Measurements from ENCODE around the gene DRAM2.
"Not testable (repeated sequence)": the region's sequence is repeated elsewhere in the genome, so short reads cannot be mapped to it uniquely, and the experiment has no call there.

Gene DRAM2

DNA sequence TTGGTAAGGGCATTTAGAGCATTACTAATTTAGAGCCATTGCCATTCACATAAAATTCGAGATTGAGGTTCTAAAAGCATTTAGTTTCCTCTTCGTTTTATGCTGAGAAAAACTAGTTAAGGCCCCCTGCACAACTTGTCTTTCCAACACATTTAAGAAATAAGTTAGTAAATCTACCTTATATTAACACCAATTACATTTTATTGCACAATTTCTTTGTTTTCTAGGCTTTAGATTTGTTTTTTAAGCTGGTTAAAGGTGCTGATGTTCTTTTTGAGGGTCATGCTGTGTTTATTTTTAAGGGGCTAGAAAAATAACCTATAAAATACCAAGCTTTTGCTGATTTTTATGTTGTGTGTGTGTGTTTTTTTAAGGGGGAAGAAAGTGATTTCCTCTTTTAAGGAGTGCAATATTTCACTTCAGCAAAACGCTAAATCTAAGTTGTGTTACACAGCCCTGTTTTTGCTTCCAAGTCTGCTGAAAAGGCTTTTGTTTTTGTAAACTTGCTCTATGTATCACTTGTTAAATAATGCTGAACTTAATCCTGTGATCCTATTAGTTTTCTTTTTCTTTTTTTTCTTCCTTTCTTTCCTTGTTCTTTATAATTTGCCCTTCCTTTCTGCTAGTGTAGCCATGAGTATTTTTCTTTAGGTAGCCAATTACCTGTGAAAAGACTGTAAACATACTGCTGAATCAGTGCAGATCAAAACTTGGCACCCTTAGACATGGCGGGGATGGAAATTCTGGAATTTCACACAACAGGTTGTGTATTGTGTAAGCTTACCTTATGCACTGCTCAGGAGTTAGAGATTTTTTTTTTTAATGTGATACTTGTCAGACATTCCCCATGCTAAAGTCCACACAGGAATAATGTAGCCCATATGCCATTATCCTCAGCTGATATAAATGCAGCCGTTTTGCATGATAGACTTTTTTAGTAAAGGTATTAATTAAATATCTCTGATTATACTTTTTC, 1.6 kb upstream of the DRAM2 start:
- no peak for DNase-seq

DNA sequence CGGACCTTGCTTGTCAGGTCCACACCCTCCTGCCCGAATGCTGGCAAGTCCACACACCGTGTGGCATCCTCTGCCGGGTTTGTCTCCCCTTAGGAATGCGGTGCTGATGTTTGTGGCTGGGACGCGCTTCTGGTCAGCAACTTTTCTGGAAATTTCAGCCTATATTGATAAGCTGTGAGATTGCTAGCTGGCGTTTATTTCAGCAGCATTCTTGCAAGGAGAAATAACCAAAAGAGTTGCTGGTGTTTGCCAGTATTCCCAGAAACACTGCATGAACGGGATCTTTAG, 731 bp upstream of the DRAM2 start:
- DNase-seq: no peak

DNA sequence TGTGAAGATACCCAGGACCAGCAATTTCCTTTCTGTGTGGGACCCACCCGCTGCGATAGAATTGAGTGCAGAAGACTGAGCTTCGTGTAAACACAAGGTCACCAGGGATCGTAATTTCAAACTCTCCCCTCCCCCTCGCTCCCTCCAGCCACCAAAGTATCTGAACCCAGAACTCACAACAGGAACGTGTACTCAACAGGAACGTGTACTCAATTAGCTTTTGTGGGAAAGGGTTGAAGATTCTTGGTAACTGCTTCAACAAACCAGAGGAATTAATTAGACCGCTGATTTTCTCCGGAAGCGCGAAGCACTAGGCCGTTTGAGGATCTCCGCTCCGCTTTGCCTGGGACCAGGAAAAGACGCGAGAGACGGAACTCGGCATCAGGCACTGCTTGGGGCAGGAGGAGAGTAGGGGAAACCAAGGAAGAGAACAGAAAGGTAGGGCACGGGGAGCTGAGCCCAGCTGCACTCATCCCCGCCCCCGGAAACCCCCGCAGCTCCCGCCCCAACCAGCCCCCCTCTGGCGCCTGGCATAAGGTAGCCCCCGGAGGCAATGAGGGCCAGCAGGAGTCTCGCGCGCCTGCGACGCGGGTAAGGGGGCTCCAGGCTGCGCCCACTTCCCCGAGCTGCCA, 453 bp downstream of the DRAM2 start:
- DNase-seq: peak; percentile 63

DNA sequence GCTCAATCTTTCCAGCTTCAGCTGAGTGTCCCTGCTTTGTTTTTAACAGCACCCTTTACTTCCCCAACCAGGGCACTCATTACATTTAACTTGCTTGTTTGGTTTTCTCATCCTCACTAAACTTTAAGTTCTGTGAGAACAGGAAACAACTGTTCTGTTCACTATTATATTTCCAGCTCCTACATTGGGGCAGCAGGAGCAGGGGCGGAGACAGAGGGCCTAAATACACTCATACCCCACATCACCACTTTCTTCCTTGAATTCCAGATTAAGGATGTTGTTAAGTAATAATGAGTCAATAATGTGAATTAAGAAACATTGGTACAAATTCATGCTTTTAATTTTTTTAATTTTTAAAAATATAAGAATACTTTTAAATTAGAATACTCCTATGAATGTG, 6.0 kb downstream of the DRAM2 start:
- no peak for DNase-seq

DNA sequence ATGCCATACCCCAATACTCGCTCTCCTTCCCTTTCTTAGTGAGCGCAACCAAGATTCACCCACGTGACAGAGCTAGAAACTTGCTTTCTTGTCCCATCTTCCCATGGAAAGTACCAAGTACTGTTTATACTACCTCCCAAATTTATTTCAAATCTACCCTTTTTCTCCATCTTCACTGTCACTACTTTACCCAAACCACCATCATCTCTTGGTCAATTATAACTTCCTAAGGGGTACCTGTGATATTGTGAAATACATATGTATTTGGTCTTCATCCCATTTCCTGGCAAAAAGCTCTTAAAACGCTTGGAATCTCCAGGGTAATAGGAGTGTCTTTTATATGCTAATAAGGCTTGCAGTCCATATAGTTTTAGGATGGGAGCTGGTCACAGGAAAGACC, 8.2 kb downstream of the DRAM2 start:
- no peak for DNase-seq

DNA sequence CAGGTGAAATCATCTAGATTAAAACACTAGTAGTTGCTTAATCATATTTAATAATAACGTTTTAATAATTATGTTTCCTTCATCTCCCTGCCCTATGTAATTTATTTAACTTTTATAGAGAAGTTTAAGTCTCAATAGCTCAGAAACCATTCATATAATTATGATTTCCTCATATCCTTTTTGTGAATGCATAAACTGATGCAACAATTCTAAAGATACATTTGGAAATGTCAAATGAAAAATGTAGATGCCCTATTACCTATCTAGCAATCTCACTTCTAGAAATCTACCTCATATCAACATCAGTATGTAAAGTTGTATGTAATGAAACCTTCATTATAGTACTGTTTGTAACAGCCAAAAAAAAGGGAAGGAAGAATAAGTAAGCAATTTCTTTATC, 10.5 kb downstream of the DRAM2 start:
- no peak for DNase-seq

DNA sequence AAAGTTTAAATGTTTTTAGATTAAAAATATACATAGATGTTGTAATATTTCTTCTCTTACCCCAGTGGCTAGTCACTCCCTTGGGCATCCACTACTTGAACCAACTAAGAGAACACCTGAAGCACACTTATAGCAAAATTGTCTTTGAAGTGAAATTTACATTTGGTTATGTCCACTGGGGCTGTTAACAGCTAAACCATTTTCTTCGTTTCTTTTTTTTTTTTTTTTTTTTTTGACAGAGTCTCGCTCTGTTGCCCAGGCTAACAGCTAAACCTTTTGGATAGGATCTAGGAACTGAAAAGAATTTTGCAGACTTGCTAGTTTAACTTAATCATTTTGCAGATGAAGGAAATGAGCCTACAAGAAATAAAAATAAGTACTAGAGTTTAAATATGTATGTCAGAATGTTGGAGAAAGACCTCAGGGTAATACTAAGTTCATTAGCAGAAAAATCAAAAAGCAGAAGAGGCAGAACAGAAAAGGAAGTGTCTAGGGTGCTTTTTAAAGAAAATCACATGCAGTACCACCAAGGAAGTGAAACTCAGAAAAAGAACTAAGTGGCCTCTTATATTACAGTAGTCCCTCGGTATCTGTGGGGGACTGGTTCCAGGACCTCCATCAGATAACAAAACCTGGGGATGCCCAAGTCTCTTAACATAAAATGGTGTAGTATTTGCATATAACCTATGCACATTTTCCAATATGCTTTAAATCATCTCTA, 11.8 kb downstream of the DRAM2 start:
- no peak for DNase-seq

DNA sequence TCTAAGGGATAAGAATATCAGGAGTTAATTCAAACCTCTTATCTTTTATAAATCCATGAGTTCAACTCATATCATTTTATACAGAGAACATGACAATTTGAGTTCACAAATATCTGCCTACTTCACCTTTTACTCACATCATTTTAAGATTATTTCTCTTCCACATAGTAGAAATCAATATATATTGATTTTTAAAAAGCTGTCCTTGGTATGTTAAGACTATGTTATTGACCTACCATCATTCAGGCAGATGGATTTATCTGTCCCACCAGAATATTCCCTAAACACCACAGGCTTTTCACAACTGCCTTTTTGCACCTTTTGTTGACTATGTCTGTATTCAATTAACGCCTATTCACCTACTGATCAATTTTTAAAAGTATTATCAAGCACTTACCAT, 13.5 kb downstream of the DRAM2 start:
- no peak for DNase-seq

DNA sequence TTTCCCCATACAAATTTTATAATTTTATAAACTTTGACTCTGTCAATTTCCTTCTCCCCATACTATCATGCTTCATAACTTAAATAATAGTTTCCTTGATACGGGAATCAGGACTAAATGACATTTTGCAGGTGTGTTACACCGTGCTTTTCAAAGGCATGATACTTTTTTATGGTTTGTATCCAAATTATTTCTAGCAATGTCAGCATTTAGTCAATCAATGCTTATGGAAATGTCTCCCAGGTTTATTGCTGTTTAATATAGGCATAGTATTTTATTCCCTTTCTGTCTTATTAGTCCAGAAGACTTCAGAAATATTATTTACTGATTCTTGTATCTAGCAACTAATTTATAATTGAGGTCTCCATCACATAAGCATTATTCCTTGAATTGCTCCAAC, 23.4 kb downstream of the DRAM2 start:
- no peak for DNase-seq

DNA sequence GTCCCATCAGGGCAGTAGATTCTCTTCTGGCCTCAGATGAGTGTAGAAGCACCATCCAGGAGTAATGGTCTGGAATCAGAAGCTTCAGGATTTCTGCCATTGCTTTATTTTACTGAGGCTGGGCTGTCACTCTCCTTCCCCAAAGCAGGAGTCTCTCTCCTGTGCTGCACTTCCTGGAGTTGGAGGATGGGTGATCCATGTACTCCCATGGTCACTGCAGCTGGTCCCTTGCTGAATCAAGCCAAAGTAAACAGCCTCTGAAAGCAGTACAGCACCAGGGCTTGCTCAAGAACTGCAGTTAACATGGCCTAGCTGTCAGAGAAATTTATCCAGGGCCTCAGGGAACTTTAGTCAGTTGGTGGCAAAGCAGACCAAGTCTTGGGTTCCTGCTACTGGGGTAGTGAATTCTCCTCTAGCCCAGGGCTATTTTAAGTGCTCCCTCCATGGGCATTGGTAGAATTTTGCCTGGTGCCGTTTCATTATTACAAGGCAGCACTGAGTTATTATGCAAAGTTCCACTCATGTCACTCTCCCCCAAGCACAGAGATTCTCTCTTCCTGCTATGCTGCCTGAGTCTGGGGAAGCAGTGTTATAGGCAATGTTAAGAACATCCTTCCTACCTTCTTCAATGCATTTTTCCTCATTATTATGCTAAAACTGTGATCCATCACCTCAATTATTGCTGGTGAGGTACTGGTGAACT, 29.5 kb downstream of the DRAM2 start:
- DNase-seq: no peak

DNA sequence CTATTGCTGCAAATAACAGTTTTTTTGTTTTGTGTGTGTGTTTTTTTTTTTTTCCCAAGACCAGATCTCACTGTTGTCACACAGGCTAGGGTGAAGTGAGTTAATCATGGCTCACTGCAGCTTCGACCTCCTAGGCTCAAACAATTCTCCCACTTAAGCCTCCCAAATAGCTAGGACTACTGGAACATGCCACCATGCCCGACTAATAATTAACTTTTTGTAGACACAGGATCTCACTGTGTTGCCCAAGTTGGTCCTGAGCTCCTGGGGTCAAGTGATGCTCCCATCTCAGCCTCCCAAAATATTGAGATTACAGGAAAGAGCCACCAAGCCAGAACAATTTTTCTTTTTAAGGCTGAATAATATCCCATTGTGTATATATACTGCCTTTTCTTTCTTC, 34.9 kb downstream of the DRAM2 start:
- no peak for DNase-seq

DNA sequence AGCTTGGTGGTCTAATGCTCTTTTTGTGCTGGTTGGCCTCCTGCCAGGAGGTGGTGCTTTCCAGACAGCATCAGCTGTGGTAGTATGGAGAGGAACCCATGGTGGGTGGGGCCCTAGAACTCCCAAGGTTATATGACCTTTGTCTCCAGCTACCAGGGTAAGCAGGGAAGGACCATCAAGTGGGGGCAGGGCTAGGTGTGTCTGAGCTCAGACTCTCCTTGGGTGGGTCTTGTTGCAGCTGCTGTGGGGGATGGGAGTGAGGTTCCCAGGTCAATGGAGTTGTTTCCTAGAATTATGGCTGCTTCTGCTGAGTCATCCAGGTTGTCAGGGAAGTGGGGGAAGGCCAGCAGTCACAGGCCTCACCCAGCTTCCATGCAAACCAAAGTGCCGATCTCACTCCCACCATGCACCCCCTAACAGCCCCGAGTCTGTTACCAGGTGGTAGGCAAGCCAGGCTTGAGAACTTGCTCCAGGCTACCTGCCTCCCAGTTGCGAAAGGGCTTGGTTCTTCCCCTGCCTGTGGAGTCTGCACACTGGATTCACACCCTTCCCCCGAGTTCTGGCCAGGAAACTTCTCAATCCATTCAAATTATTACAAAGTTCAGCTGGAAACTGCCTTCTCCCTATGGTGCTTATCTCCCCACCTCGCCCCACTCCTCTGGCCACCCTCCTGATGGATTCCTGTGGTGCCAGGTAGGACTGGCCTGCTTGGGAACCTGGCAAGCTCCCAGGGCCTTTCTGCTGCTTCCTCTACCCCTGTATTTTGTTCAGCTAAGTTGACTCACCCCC, 37.8 kb downstream of the DRAM2 start:
- no peak for DNase-seq

DNA sequence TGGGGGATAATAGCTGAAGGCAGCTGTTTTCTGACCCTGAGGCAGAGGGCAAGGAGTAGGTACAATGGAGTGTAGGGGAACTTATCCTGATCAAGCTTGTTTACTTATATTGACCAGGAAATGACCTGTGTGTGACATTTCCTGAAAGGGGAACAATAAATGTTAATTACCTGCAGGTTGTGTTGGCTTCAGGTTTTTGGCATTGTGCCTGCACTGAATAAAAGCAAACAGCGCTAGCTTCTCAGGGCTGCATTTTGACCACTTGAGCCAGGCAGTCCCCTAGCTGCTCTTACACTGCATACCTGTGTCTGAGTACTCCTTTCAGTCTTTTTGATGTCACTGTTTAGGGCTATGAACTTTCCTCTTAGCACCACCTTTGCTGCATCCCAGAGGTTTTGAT, 40.6 kb downstream of the DRAM2 start:
- DNase-seq: no peak

DNA sequence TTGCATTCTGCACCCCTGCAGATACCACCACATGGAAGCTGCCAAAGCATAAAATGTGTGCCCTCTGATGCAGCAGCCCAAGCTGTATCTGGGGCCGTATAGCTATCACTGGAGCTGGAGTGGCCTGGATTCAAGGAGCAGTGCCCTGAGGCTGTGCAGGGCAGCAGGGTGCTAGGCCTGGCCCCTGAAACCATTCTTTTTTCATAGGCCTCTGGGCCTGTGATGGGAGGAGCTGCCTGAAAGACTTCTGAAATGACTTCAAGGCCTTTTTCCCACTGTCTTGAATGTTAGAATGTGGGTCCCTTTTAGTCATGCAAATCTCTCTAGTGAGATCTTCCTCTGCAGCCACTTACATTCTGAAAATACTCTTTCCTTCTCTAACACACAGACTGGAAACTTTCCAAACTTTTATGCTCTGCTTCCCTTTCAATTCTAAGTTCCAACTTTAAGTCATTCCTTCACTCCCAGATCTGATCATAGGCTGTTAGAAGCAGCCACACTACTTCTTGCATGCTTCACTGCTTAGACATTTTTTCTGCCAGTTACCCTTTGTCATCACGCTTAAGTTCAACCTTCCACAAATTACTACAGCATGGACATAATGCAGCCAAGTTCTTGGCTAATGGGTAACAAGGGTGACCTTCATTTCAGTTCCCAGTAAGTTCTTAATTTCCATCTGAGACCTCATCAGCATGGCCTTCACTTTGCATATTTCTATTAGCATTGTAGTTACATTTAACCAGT, 42.4 kb downstream of the DRAM2 start:
- no peak for DNase-seq

DNA sequence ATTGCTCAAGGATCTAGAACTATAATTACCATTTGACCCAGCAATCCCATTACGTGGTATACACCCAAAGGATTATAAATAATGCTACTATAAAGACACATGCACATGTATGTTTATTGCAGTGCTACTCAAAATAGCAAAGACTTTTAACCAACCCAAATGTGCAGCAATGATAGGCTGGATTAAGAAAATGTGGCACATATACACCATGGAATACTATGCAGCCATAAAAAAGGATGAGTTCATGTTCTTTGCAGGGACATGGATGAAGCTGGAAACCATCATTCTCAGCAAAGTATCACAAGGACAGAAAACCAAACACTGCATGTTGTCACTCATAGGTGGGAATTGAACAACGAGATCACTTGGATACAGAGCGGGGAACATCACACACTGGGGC, 44.5 kb downstream of the DRAM2 start:
- not testable (repeated sequence) for DNase-seq

DNA sequence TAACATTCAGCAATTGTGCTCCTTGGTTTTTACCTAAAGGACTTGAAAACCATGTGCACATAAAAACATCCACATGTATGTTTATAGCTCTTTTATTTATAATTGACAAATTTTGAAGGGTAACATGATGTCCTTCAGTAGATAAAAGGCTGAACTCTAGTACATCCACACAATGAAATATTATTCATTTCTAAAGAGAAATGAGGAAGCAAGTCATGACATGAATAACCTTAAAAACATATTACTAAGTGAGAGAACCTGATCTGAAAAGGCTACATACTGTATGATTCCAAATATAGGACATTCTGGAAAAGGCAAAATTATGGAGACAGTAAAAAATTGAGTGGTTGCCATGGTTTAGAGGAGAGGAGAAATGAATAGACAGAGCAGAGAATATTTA, 50.3 kb downstream of the DRAM2 start:
- no peak for DNase-seq

DNA sequence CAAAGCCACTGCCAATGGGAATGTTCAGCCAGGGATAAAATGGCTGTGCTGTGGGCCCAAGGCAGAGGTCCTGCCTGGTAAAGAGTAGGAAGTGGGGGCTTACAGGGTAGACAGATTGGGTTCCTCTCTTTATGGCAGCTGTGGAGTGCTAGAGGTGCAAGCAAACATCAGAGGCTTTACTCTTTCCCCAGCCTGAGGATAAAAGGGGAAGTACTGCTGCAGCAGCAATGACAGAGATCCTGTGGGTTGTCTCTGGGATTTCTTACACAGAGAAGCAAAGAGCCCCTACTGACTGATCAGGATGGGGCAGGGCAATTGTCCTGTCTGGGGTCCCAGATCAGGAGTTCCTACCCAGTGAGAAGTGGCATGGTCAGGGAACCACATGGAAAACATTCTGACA, 54.2 kb downstream of the DRAM2 start:
- DNase-seq: no peak

DNA sequence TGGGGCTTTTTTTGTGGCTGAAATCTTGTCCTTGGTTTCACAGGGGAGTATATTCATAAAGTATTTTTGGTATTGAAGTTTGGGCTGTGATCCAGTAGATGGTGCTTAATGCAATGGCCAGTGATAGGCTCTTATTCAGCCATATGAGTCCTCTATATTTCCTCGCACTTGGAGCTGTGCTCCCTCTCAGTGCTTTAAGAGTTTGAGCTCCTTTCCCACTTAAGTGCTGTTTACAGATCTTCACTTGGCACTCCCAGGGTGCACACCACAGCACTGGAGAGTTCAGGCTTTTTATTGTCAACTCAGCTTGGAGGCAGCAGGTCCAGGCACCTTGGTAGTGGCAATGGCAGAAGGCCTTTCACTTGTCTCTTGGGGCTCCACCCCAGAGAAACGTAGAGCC, 54.9 kb downstream of the DRAM2 start:
- no peak for DNase-seq

DNA sequence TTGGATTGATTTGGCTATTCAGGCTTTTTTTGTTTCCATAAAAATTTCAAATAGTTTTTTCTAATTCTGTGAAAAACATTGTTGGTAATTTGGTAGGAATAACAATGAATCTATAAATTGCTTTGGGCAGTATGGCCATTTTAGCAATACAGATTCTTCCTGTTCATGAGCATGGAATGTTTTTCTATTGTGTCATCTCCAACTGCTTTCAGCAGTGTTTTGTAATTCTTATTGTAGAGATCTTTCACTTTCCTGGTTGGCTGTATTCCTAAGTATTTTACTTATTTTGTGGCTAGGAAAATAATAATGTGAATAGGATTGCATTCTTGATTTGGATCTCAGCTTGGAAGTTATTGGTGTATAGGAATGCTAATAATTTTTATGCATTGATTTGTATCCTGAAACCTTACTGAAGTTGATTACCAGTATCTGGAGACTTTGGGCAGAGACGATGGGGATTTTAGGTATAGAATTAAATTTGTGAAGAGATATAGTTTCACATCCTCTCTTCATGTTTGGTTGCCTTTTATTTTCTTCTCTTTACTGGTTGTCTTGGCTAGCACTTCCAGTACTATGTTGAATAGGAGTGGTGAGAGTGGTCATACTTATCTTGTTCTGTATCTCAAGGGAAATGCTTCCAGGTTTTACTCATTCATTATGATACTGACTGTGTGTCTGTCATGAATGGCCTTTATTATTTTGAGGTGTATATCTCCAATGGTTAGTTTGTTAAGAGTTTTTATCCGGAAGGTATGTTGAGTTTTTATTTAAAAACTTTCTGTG, 57.3 kb downstream of the DRAM2 start:
- no peak for DNase-seq

DNA sequence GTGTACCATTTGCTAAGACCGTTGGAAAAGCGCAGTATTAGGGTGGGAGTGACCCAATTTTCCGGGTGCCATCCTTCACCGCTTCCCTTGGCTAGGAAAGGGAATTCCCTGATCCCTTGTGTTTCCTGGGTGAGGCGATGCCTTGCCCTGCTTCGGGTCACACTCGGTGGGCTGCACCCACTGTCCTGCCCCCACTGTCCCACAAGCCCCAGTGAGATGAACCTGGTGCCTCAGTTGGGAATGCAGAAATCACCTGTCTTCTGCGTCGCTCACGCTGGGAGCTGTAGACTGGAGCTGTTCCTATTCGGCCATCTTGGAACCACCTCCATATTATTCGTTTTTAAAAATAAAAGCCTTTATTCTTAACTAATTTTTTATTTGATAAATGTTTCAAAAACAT, 60.6 kb downstream of the DRAM2 start:
- DNase-seq: not testable (repeated sequence)

DNA sequence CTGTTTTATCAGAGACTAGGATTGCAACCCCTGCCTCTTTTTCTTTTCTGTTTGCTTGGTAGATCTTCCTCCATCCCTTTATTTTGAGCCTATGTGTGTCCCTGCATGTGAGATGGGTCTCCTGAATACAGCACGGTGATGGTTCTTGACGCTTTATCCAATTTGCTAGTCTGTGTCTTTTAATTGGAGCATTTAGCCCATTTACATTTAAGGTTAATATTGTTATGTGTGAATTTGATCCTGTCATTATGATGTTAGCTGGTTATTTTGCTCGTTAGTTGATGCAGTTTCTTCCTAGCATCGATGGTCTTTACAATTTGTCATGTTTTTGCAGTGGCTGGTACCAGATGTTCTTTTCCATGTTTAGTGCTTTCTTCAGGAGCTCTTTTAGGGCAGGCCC, 62.6 kb downstream of the DRAM2 start:
- DNase-seq: not testable (repeated sequence)

Measured in activated gamma-delta T cell (primary cell).